ENCODE measurements around the gene GOLT1A.
"Not testable (repeated sequence)": the region's sequence is repeated elsewhere in the genome, so short reads cannot be mapped to it uniquely, and the experiment has no call there.

GOLT1A gene

DNA sequence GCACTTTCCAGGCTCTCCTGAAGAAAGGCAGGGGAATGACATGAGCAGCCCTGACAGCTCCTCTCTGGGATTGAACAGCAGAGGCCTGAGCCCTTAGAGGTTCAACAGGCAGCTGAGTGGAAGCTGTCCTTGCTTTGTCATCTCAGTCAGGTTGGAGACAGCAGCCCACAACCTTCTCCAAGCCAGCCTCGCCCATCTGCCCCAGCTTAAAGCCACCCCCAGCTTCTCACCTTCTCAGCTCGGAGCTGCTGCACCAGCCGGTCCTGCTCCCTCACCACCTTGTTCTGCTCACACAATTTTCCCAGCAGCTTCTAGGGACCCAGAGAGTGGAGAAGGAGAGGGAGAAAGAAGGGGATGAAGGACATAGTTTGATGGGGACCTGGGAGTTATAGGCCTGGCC, 35.2 kb upstream of the GOLT1A start:
- no peak for ATAC-seq

DNA sequence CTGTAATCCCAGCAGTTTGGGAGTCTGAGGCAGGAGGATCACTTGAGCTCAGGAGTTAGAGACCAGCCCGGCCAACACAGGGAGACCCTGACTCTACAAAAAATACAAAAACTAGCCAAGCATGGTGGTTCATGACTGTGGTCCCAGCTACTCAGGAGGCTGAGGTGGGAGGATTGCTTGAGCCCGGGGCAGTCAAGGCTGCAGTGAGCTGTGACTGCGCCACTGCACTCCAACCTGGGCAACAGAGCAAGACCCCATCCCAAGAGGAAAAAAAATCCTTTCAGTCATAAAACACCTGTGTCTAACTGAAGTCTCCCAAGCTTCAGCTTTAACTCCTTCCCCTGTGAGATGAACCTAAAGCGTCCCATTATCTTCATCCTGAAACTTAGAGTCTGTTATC, 33.1 kb upstream of the GOLT1A start:
- no peak for ATAC-seq

DNA sequence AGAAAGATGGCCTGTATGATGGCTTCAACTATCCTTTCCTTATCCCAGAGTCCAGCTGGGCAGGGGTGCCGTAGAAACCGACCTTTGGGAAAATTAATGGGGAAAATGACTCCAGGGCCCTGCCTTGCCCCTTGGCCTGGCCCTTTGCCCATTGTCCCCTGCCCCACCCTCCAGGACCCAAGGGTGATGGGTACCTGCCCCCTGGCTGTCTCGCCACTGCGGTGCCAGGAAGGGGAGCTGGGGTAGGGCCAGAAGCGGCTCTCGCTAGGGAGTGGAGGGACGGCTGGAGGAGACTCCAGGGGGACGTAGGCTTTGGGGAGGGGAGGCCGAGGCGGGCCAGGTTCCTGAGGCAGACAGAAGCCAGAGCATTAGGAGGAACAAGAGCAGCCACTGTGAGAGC, 29.1 kb upstream of the GOLT1A start:
- ATAC-seq: no peak

DNA sequence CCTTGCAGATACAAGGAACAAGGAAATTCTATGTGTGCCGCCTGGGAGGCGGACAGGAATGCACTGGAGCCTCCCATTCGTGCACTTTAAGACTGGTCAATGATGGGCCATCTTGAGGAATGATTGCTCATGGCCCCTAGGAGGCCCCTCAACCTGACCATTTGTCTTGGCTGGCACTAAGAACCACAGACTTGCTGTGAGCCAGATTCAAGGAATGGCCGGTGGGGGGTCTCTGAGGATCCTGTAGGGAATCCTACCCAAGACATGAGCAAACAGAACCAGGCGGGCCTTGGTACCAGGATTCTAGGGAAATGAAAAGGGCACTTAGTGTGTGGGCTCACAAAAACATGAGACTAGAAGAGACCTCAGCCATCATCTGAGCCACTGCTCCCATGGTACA, 28.1 kb upstream of the GOLT1A start:
- no peak for ATAC-seq

DNA sequence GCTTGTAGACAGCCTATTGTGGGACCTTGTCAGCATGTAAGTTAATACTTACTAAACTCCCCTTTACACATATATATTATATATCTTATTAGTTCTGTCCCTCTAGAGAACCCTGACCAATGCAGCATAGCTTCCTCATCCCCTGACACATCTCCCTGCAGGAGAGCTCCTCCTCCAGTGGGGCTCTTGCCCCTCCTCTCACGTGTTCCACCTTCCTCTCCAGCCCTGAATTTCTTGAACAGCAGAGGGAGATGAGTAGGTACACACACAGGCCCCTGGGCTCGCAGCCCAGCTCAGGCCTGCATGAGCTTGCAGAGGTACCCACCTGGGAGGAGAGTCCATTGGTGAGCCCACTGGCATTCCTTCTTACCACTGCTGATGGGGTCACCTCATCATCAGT, 27.3 kb upstream of the GOLT1A start:
- ATAC-seq: no peak

DNA sequence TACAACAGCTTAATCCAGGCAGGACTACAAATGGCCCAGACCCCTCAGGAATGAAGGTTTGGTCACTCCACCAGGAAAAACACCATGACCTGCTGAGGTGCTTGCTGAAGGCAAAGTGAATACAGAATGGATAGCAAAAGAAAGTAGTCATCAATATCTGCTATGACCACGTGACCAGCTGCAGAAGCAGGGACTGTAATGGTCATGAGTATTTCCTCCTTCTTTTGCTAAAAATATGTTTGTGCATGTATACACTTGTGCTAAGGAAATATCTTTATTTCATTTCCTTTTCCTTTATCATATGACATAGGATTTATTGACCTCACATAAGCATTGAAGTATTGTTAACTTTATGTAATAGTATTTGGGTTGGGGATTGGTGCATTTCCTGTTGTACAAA, 26.4 kb upstream of the GOLT1A start:
- no peak for ATAC-seq

DNA sequence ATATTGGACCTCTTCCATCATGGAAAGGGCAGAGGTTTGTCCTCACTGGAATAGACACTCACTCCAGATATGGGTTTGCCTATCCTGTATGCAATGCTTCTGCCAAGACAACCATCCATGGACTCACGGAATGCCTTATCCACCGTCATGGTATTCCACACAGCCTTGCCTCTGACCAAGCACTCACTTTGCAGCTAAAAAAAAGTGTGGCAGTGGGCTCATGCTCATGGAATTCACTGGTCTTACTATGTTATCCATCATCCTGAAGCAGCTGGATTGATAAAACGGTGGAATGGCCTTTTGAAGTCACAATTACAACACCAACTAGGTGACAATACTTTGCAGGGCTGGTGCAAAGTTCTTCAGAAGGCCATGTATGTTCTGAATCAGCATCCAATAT, 25.6 kb upstream of the GOLT1A start:
- not testable (repeated sequence) for ATAC-seq

DNA sequence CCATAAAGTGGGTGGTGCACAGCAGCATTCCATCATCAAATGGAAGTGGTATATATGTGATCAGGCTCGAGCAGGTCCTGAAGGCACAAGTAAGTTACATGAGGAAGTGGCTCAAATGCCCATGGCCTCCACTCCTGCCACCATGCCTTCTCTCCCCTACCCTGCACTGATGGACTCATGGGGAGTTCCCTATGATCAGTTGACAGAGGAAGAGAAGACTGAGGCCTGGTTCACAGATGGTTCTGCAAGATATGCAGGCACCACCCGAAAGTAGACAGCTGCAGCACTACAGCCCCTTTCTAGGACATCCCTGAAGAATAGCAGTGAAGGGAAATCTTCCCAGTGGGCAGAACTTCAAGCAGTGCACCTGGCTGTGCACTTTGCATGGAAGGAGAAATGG, 24.7 kb upstream of the GOLT1A start:
- ATAC-seq: not testable (repeated sequence)

DNA sequence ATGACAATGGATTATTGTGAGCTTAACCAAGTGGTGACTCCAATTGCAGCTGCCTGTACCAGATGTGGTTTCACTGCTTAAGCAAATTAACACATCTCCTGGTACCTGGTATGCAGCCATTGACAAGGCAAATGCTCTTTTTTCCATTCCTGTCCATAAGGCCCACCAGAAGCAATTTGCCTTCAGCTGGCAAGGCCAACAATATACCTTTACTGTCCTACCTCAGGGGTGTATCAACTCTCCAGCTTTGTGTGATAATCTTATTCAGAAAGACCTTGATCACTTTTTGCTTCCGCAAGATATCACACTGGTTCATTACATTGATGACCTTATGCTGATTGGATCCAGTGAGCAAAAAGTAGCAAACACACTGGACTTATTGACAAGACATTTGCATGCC, 23.7 kb upstream of the GOLT1A start:
- not testable (repeated sequence) for ATAC-seq

DNA sequence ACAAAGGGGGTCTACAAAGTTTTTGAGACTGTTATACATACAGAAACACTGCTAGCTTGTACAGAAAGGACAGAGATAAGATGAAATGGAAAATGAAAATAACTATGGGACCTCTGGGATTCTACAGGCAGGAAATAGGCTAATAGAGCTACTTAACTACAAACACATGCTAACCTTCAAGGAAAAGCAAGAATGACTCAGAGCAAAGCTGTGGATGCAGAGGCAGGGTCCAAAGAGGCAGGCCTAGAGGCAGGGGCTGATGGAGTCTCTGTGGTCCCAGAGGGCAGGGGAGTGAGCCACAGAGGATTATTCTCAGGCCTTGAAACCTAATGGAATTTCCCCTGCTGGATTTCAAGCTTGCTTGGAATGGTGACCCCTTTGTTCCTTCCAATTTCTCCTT, 18.7 kb upstream of the GOLT1A start:
- no peak for ATAC-seq

DNA sequence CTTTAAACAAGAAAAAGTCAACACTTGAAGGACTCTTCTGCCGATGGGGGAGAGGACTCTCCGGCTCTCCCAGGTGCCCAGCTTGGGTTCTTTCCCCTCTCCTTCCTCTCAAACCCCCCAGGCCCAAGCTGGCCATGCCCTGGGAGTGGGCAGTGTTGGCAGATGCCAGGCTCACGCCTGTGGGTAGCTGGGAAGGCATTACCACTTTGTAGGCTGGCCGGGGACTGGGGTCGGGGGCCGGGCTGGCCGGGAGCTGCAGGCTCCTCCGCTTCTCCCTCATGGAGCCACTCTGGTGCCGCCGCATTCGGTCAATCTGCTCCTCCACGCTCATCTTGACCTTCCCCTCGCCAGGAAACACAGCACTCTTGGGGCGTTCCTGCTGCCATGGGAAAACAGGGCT, 16.4 kb upstream of the GOLT1A start:
- ATAC-seq: no peak

DNA sequence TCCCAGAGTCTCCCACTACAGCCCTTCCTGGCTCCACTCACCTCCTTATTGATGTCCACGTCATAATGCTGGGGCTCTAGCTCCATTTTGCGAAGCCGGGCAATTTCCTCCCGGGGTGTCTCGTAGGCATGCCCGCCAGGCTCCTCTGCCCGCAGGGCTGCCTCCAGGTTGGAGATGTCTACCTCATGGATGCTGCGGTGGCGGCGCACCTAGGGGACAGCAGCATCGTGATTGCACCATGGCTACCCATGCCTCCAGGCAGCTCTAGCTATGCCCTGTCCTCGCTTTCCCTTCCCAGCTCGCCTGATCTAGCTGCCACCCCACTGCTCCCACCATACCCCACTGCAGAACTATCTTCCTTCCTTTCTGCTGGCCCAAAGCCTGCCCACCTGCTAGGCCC, 15.1 kb upstream of the GOLT1A start:
- no peak for ATAC-seq

DNA sequence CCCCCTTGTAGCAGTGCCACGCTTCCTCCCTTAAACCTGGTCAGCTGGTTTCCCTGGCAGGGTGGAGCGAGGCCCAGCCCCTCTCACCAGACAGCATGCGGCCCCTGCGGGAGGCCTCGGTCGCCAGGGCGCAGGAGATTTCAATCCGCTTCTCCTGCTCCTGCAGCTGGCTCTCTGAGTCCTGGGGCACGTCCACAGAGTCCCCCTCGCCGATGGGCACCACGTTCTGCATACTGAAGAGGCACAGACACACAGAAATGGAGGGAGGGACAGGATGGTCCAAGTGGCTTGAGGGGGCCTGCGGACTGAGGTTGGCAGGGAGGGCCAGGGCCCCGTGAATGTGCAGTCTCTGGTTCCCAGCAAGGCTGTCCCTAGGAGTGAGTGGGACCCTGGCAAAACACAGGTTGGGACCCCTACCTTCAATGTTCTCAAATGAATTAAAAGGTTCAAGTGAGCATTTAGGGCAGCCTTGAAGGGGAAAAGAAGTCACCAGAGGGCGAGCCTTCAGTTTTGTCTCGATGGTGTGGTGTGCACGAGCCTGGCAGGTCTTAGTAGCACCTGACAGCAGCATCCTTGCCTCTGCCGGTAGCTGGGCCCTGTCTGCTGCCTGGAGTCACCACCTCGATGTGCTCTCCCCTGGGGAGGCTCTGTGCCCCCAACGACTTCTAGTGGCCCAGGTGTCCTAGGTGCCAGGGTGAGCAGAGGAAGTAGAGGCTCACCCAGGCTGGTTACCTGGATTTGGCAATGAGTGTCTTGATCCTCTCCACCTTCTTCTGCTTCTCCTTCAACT, 14.4 kb upstream of the GOLT1A start:
- ATAC-seq: no peak

DNA sequence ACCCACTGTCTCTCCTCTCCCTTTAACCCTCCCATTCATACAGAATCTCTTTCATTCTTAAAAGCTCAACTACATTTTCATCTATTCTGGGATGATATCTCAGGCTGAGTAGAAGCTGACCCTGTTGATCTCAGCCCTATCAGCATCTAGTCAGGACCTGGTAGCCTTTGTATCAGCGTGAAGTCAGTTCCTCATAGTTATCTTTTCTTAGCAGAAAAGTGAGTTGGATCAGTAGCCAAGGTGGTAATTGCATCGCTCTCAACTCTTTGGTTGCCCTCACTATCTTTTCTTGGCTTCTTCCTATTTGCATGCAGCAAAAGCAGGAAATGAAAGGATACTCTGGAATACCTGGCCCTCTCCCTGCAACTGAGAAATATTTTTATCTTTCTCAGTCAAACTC, 13.6 kb upstream of the GOLT1A start:
- ATAC-seq: no peak

DNA sequence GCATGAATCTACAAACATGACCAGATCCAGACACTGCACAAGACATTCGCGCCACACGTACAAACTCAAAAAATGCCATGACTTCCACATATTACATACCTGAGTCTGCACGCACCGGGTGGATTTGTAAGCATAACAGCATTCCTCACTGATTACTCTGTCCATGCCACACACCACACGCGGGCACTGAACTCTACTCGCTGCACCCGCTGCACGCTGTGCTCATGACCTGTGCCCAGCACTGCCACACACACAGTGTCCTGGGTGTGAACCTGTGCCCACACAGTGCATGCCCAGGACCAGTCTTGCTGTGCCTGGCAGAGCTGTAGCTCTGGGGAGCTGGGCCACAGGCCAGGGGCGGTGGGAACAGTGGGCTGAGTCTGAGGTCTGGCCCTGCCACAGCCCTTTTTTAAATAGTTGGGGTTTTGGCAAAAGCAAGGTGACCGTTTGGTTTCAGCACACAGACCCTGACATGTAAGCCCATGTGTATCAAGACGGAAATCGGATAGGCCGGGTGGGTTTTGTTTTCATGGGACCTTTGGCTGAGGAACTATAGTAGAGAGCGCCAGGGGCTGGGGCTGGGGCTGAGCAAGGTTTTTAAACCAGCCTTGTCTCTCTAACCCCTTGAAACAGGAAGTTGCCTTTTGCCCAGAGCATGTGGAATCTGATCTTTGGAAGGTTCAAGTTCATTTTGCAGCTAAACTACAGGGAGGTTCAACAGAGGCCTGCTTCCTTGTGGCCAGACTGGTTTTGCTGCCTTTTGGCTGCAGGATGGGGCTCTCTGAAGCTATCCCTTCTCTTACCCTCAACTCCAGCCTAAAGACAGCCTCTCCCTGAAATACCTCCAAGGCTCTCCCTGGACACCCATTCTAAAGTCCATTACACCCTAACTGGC, 12.3 kb upstream of the GOLT1A start:
- ATAC-seq: no peak

DNA sequence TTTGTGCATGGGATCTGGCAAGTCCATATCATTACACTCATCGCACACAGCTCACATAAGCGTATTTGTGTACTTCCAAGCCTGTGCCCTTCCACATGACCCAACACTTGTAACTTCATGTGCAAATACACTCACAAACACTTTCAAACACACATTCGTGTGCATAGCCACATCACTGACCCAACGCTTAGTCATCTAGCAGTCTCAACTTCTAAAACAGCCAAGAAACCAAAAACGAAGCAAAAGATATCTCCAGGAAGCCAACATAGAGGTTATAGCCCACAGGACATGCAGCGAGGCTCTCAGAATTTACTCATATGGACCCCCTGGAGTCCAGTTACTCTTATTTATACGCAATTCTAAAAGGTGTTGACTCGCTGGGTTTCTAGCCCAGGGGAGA, 10.9 kb upstream of the GOLT1A start:
- no peak for ATAC-seq

DNA sequence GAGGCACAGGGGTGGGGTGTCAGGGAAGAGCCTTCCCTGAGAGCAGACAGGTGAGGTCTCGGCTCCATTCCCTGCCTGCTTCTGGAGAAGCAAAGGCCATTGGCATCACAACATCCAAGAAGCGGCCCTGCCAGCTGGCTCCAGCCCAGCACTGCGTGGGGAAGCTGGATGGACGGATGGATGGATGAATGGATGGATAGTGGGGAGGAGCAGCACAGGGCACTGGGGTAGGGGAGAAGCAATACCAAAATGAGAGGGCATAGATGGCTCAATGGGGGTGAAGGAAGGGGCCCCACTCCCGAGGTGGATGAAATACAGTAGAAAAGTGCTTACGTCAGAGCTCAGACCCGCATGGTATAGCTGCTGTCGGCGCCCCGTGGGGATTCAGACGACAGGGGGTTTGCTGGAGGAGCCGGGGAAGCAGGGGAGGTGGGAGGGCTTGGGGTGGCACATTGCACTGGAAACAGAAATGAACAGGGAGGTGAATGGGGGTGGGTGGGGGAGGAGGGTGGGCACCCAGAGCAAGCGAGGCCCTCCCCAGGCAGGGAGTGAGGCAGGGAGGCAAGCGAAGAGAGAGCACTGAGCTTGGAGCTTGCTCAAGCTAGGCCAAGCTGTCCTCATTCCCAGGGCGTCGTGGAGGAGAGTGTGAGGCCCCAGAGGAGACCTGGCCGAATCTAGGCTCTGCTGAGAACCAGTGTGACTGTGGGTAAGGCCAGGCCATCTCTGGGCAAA, 9.5 kb upstream of the GOLT1A start:
- ATAC-seq: no peak

DNA sequence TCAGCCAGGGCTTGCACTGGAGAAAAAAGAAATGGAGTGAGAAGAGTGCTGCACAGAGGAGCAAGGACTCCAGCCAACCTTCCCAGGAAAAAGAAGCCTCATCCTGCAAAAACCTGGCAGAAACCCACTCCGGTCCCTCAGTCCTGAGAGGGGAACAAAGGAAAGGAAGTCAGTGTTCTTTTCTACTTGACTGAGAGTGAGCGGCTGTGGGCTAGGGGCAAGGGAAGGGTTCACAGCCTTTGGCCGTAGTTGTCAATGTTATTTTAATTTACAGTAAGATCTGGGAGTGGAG, 8.9 kb upstream of the GOLT1A start:
- ATAC-seq: no peak

DNA sequence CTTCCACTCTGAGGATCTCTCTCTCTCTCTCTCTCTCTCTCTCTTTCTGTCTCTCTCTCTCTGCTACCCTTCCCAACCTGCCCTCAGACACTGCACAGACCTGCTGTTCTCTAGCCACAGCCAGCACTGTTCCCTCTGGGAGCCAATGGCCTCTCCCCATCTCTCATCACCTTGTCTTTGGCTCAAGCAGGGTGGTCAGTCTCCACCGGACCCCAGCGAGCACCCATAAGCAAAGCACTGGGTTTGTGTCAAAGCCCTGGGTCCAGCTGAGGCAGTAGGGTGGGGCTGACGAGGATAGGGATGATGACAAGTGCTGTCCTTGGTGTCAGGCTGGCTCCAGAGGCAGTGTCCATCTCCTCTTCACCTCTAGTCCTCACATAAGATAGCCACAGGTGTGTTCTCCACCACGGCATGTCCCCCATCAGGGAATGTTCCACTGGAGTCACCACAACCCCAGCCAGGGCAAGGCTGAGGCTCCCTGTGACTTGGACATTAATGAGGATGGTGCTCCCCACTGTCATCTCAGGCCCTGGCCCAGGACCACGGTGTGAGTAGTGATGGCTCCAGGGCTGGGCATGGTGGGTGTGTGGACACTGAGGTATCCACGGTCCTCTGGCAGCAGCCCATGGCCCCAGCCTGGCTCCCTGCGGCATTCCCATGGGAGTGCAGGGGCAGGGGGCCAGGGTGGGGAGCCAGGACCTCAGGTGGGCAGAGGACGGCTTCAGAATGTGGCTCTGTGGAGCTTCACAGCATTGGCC, 8.4 kb upstream of the GOLT1A start:
- ATAC-seq: no peak

DNA sequence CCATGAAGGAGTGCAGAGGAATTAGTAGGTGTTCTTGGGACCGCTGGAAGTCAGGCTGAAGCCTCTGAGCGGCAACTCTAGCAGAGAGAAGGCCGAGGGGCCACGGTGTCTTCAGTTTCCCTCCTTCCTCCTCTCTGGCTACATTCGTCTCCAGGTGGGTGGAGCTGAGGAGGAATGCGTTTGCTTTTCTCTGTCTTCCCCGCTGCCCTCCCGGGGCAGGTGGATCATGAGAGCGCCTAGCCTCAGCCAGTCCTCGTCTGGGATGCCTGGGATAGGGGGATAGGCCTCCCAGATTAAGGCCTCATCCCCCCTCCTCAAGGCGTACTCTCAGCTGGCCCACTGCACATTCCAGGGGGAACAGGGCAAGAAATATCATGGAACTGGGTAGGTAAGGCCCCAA, 7.5 kb upstream of the GOLT1A start:
- no peak for ATAC-seq

DNA sequence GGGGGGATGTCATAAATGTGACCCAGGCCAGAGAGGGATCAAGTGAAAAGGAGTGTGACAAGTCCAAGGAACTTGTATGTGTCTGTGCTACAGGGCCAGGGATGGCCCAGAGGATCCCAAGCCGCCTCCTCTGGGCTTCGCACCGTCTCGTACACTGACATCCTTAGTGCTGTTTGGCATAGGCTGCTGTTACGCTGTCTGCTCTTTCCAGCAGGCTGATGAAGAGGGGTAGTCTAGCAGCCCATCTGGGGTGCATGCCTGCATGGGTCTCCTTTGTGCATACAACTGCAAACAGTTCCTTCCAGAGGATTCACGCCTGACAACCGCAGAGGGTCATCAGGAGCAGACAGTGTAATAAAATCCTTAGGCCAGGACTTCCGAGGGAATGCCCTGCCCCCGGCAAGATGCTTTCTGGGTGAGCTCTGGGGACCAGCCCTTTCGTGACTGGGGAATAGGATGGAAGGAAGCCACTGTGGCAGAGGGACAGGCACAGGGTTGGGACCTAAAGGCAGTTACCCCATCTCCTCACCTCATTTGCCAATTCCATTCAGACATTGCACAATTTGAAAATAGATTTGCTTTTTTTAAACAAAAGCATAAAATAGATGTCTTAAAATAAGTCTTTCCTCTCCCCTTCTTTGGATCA, 6.3 kb upstream of the GOLT1A start:
- ATAC-seq: no peak

DNA sequence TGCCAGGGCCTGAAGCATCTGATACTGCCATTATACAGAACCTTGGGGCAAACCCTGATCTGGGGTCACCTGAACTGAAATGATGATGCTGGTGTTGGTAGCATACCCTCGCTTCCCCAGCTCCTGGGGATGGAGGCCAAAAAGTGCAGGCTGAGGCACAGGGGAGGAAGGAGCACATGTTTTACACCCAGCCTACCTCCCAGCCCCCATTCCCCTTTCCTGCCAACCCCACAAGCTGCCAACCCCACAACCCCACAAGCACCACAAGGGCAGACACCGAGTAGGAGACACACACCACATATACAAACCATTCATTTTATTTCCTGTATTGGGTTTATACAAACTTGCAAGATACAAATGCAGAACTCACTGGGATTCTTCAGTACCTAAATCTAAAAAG, 4.8 kb upstream of the GOLT1A start:
- no peak for ATAC-seq

DNA sequence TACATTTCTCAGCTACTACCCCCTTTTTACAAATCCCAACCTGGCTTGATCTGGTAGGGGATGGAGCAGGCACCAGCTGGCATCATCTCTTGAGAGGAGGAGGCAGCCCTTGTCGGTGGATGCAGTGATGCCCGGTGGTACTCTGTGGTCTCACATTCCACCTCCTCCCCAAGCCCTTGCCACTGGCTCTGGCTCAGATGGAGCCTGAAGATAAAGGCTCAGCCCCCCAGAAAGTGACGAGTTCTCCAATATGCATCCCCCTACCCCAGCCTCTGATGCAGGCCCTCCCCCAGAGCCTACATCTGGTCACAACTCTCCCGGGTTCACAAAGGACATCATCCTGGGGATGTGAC, 3.8 kb upstream of the GOLT1A start:
- ATAC-seq: no peak
